SKM-1 (cell line): Measurements from ENCODE around the gene EPB41L4B.
"Not testable (repeated sequence)": the region's sequence is repeated elsewhere in the genome, so short reads cannot be mapped to it uniquely, and the experiment has no call there.

Experiments used
- DNase-seq: peaks from one replicate; lab custom pipeline; 2025; ENCODE audit not compliant: unreplicated experiment; lab: John Stamatoyannopoulos, UW

The EPB41L4B gene

DNA sequence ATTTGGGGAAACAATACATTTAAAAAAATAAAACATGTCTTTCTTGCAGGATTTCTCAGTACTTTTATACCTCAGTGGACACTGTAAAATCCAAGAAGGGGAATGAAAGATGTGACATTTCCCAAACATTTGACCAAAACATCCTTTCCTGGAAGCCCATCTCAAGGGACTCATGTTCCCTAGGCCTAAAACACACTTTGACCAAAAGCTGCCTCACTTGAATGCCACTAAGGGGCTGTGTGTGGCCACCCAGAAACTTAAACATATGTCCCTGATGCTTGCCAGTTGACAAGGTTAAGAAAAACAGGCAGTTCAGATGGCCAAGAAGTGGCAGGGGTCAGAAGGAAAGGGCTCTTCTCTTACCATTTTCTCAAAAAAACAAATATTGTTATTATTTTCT is 73.6 kb downstream of the EPB41L4B start:
- no peak for DNase-seq

DNA sequence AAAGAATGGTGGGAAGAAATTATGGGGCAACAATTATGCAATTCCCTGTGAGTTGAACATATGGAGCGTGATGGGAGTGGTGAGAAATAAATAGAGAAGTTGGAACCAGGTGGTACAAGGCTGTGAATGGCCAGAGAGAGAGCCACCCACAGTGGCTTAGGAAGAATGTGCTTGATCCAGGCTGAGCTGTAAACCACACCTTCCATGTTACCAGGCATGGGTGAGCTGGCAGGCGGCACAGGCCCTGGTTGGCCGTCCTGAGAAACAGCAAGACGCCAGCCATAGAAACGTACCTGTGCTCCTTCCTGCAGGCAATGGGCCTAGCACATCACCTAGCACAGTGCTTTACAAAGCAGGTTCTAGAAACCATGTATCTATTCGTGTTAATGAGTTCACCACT is 74.3 kb downstream of the EPB41L4B start:
- no peak for DNase-seq

DNA sequence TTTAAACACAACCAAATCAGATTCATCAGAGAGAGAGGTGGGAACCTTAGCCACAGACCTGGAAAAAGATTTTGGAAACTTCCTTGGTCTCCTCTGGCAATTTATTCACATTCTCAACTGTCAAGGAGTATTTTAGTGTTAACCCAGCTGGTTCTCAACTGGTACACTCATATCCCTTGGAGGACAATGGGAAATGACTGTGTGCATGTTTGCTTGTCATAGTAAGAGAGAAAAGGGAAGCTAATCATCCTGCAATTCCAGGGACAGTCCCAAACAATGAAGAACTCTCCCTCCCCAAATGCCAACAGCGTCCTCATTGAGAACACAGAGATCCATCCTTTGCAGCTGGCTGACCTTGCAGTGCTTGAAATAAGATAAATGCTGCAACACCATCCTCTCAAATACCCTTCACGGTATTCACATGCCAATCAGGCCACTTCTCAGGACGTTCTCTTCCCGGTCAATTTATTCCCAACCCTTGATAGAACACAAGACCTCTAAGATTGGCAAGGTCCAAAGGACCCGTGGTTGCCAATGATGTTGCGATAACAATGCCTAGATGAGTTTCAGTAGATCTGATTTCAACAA is 75.5 kb downstream of the EPB41L4B start:
- no peak for DNase-seq

DNA sequence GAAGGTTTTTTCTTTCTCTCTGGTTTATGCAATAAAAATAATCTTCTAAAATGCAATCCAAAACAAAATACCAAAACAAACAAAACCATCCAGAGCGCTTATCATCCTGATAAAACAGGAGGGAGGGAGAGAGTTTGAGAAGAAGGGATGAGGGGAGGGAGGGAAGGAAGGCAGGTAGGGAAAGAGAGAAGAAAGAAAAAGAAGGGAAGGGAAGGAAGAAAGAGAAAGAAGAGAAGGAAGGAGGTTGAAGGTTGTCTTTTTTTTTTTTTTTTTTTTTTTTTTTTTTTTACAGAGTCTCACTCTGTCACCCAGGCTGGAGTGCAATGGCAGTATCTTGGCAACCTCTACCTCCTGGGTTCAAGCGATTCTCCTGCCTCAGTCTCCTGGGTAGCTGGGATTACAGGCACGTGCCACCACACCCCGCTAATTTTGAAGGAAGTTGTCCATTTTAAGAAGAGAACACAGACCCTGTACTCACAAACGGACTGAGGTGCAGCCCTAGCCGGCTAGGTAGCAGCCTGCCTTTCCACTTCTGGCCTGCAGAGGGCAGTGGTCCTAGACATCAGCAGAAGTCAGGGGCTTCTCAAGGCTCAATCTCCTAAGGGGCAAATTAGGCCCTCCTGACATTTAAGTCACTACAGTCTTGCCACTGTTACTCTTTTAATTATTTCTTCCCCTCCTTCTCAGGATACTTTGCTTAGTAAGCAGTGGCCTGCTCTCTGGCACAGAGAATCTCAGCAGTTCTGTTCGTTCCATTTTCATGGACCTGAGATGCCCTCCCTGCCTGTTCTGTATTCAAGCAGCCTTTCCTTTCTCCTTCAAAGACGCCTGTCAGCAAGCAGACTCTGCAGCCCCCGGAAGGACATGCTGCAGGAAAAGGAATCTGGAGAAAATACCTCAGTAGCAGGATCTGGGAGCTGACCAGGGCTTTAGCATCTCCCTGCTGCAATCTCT is 76.4 kb downstream of the EPB41L4B start:
- DNase-seq: no peak

DNA sequence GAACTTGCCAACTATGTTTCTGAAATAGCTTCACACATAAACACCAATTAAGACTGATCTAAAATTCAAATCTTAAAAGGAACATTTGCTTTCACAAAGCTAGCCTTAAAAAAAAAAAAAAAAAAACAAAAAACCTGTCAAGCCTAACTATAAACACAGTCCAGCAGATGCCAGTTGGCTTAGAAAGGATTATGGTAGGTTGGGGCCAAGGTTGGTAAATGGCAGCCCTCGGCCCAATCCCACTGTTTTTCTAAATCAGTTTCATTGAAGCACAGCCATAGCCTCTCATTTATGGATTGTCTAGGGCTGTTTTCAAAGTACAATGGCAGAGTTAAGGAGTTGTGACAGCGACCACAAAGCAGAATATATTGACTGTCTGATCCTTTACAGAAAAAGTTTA is 78.1 kb downstream of the EPB41L4B start:
- no peak for DNase-seq

DNA sequence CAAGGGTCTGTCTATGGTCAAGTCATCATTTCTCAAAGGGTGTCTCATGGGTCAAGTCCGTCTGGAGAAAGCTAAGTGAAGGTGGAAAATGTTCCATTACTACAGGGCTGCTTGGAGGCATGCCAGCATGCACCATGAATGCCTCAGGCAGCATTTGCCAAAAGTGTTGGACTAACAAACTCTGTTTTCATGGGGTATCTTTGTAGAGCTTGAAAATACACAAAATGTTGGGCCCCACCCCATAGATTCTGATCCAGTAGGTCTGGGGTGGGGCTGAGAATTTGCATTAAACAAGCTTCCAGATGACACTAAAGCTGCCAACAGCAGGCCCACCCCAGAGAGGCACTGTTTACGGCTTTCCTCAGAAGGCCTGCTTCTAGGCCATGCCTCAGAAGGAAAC is 78.8 kb downstream of the EPB41L4B start:
- no peak for DNase-seq

DNA sequence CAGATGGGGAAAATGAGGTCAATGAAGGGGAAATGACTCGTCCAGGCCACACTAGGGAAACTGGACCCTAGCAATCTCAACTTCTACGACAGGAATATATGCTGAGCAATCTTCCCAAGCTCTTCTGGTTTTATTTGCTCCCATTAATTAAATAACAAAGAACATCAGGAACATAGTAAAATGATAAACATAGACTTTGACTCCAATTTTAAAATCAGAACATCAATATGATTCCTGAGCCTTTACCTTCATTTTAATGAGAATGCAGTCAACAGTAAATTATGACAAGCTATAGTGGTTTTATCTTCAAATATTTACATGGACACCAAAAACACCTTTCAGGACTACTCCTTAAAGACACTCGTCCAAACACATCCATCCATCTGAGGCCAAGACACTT is 79.7 kb downstream of the EPB41L4B start:
- DNase-seq: no peak

DNA sequence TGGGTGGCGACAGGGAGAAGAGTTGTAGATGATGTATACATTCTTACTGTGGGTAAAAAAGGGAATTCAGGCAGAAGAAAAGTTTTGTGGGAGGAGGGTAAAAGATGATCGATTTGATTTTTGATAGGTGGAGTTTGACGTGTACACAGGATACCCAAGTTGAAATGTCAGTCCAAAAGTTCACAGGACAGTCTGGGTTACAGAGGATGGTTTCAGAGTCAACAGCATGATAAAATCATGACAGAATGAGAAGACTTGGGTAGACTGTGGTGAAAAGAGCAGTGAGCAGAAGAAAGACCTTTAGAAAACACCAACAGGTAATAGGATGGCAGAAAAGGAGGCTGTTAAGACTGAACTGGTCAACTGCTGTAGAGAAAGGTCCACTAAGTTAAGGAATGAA is 81.6 kb downstream of the EPB41L4B start:
- no peak for DNase-seq

DNA sequence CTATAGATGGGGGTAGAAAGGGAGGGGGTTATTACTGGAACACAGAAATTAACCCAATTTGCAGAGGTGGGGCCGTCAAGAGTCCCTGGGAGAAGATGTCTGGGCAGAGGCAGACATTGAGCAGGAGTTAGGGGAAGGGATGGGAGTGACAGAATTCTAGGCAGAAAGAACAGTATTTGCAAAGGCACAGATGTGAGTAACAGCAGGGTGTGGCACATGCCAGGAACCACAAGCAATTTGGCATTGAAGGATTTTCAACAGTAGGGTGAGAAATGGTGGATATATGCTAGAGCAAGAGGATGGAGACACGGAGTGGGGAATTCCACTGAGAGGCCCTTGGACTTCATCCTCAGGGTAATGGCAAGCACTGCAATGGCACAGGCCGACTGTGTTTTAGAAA is 82.2 kb downstream of the EPB41L4B start:
- DNase-seq: no peak

DNA sequence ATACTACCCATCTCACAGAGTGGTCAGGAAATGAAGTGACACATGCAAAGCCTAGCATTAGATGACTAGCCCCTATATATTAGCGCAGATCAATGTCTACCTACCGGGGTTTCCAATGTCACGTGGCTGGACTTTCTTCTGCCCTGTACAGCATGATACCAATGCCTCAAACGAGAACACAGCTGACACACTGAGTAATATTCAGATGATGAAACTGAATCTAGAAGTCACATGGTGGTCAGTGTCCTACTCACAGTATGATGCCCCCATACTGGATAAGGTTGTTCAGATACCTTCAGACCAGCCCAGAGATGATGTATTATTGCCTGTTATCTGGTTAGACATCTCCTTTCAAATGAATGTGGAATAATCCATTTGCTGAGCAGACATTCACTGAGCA is 82.7 kb downstream of the EPB41L4B start:
- DNase-seq: no peak

DNA sequence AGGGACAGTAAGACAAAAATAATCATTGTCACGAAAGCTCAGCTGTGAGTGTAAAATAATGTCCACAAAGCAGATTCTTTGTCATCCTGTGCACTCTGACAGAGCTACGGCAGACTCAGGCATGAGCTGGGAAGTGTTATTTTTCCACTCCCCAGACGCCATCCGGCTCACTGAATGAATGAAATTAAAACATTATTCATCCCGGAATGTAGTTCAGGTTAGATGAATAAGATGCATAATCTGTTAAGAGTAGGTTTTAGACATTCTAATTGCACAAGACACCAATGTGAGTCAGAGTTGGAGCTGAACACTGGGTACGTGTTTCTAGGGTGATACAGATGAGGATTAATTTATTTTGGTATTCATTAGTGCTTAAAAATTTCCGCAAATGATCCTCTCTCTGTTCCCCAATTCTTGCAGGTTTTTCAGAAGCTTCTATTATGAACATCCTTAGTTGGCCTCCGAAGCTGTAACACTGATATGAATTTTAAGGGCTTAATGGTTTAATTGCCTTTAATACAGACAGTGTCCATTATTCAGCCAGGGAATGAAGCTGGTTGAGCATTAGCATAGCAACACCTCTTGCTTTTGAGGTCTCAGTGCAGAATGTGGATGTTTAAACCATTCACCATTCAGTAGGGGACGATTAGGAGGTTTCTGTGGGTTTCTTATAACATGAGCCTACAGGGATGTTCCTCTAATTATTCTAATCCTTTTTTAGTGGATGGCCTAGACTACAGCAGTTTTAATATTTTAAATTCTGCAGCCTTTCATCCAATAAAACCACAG is 88.2 kb downstream of the EPB41L4B start:
- DNase-seq: no peak

DNA sequence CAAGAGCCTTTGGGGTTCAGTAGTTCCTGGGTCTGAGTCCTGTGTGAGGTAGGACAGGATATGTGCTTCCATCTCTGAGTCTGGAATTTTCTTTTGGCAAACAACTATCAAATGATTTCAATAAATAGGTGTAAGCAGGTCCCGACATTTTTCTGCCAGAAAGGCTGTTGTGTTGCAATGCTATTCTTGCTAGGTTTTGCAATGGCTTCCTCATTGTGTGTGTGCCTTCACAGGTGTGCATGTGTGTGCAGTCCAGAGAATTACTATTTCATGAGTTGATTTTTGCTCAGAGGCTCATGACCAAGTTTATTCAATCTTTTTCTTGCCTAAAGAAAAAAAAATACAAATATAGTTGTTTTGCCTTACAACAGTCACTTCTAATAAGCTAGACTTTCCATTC is 89.3 kb downstream of the EPB41L4B start:
- no peak for DNase-seq

DNA sequence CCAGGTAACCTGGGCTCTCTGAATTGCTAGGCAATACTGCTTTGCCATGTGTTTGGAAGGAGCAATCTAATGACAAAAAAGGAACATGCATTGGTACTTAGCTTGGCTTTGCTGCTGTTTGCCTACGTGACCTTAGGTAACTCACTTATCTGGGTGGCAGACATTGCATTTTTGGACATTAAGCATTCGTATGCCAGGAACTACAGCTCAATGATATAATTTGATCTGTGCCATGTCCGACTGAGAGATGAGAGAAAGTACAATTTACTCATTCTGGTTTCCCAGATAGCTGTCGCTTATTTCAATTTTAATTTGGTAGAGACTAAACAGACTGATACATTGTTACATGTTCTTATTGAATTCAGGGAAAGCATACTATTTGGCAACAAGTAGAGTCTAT is 90.6 kb downstream of the EPB41L4B start:
- DNase-seq: no peak

DNA sequence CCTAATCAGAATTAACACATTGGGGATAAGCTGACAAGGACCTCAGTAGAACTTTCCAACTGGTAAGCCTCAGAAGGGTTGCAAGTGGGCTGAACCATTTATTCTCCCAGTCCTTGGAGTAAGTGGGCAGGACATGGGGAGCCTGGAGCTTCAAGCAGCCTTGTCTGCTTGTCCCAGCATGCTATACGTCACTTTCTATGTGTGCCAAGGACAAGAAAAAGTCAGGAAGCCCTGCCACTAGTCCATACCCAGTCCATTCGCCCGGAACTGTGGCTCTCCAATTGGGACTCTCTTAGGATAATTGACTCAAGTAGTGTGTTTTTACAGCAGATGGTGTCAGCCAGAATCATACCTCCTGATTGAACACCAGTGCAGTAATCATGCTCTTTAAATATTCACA is 91.2 kb downstream of the EPB41L4B start:
- DNase-seq: no peak

DNA sequence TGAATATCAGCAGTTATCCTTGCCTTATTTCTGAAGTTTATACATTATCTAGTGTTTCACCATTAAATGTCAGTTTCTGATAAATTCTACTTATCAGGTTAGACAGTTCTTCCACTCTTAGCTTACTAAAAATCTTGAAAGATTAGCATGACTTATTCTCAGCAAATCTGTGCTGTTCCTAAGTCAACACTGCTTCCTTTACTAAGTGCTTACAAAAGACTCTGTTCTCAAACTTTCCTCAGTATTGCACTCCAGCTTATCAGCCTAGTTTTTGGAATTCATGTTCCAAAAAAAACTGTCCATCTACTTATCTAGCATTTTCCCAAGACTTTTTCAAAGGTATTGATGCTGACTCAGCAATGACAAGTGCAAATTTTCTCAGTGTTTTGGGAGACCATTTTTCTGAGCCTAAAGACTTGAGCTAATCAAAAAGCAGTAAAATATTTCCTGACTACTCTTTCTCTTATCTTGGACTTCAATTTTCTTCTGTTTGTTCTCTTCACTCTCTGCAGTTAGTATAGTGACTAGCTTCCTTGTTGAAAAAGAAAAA is 92.7 kb downstream of the EPB41L4B start:
- no peak for DNase-seq

DNA sequence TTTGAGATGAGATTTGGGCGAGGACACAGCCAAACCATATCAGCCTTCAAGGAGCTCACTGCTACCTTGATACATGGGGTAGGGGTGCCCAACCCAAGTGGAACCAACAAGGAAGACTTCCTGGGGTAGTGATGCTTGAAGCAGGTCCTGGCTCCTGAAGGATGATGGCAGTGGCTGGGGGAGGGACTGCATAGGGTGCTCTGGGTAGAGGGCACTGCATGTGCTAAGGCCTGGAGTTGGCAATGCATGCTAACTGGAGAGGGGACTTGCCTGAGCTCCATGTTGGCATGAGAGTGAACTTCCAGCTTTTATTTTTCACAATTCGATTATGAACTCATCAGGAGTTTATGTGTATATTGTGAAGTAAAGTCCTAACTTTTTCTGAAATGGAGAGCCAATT is 95.2 kb downstream of the EPB41L4B start:
- no peak for DNase-seq

DNA sequence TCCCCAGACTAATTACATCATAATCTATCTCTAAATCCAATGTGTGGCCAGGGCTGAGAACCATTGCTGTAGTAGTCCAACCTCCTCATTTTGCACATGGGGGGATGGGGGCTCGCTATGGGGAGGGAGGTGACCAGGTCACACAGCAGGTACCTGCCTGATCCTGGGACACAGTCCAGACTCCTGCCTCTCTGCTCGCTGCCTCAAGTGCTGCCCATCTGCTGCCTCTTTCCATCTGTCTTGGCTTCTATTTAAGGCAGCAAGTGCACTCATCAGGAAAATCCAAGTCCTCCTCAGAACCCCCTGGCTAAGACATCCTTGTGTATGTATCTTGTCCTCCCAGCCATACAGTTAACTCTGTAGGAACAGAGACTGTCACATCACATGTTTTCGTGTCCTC is 96.1 kb downstream of the EPB41L4B start:
- DNase-seq: no peak

DNA sequence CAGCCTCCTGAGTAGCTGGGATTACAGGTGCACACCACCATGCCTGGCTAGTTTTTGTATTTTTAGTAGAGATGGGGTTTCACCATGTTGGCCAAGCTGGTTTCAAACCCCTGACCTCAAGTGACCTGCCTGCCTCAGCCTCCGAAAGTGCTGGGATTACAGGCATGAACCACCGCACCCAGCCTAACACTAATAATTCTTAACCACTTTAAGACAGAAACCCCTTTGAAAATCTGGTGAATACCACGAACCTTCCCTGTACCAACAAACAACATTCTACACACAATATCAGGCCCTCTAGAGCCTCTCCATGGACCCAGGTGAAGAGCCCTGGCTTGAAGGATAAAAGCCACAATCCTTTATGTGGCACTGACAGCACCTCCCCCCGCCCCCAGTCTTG is 102.6 kb downstream of the EPB41L4B start:
- not testable (repeated sequence) for DNase-seq

DNA sequence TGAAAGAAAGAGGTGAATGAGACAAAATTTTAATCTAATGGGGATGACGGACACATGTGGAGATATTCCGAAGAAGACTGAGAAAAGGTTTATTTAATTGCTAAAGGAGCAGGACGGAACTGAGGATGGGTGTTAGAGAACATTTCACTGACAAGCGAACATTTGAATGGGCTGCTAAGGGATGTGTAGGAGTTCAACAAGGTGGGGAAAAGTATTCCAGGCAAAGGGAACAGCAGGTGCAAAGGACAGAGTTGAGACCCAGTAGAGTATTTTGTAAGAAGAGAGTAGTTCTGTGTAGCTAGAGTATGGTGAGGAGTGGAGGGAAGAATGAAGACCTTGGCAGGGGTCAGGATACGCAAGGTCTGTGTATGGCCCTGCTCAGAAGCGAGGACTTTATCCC is 106.4 kb downstream of the EPB41L4B start:
- DNase-seq: no peak

DNA sequence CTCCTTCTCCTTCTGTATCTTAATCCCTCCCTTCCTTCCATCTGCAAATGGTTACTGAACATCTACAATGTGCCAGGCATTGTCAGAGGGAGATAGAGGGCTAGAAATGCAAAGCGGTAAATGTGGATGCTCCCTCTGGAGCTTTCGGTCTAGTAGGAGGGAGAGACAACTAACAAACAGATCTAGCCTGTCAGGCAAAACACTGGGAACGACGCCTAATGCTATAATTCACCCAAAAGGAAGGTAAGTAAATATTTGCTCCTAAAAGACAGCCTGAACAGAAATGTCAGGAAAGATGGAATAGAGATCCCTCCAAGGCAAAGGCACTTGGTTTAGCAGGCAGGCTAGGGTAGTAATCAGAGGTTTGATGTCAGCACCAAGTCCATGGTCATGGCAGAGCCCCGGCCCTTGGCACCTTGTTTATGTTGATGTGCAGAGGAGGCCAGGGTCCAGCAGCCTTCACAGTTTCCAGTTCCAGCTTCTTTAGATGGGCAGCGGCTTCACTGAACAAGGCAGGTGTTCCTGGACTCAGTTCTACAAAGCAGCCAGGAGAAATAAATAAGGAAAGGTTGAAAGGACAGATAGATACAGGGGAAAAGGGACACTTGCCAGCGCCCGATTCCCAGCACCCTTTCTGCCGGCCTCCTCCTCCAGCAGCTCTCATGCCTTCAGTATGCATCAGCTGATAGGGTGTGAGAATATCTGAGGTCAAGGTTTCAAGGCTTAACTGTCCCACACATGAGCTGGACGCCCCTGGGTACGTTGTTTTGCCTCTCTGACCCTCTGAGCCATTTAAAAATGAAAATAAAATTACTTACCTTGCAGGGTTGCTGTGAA is 107.4 kb downstream of the EPB41L4B start:
- DNase-seq: no peak

DNA sequence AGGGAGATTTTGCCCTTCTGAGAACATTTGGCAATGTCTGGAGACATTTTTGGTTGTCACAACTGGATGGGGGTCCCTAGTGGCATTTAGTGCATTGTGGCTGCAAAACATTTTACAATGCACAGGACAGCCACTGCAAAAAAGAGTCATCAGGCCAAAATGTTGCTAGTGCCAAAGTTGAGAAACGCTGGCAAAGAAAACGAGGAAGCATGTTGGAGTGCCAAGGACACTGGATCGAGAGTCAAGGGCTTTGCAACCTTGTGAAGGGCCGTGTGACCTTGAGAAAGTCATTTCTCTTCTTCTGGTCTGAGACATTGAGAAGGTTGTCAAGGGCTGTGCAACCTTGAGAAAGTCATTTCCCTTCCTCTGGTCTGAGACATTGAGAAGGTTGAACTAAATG is 108.1 kb downstream of the EPB41L4B start:
- DNase-seq: no peak
